NCI-H345 treated with DMSO at 0.1 percent for 48 hours (cell line): ENCODE results near the gene IPO11.

Experiments used
- DNase-seq: peaks from one replicate; lab custom pipeline; 2025; ENCODE audit not compliant: unreplicated experiment; lab: John Stamatoyannopoulos, UW

IPO11 gene

GRCh38 chr5:62412549-62413329, at the start of gene IPO11:
IPO11 (plus strand) TSS chr5:62412763; CDS start chr5:62437280, 24,517 bp downstream.
- peak; percentile 98 for DNase-seq

DNA sequence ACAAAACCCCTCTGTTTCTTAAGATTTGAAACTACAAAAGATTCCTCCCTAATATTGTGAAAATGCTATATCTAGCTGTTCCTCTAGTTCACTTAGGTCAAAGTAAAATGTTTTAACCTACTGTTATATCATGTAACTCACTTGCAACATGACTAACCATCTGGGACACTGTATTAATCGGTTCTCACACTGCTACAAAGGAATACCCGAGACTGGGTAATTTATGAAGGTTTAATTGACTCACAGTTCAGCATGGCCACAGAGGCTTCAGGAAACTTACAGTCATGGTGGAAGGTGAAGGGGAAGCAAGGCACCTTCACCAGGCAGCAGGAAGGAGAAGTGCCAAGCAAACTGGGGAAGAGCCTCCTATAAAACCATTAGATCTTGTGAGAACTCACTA, 43.5 kb upstream of the IPO11 start:
- no peak for DNase-seq

GRCh38 chr5:62371409-62371808, 41.2 kb upstream of the IPO11 start:
- DNase-seq, result no peak

DNA sequence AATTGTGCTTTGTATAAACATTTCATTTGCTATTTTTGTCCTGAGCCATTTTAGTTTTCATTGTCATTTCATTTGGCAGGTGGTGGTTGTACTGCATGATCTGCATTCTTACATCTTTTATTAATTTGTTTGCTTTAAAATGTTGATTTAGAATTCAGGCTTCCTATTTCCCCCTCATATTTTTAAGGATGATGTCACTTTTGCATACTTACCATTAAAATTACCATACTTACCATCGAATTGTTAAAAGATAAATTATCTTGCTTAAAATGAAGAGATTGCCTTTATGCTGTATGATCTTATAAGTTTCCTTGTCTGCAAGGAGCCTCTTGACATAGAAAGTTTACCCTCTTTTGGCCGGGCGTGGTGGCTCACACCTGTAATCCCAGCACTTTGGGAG, 40.0 kb upstream of the IPO11 start:
- DNase-seq, result no peak

DNA sequence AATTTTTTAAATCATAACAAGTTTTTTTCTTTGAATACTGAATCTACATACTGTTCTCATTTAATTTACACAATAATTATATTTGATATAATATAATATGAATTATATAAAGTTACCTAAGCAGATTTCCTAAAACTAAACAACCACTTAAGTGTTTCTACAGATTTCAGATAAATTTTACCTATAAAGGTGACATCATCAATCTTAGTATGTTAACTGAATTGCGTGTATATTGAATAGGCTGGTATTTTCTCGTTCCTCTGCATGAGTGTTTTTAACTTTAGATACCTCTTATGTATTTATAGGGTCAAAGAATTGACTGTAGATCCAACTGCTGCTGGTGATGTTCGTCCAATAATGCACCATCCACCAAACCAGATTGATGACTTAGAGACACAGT, 39.2 kb upstream of the IPO11 start:
- no peak for DNase-seq

DNA sequence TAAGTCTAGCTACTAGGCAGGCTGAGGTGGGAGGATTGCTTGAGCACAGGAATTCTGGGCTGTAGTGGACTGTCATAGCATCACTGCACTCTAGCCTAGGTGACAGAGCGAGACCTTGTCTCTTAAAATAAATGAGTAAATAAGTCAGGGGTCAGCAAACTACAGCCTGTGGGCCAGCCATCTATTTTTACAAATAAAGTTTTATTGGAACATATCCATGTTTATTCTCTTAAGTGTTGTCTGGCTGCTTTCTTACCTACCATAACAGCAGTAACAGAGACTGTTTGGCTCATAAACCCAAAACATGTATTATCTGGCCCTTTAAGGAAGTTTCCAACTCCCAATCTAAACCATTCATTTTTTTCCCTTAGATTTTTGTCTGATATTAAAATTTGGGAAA, 38.5 kb upstream of the IPO11 start:
- DNase-seq, result no peak

- no peak for DNase-seq
Observed at GRCh38 chr5:62375627-62376026, 36.9 kb upstream of the IPO11 start.

DNA sequence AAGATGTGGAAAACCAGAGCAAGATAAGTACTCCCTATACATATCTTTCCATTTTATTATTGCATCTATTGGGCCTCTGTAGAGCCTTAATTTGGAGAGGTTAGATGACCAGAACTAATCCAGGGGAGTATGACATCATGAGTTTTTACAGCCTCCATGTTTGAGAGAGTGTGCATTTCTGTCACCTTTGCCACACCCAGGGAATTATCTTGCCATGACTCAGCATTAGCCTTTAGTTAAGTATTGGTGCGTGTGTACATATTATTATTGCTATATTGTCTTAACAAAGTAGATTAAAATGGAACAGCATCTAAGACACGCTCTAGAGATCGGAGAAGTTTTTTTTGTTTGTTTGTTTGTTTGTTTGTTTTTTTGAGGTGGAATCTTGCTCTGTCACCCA, 36.5 kb upstream of the IPO11 start:
- no peak for DNase-seq

DNA sequence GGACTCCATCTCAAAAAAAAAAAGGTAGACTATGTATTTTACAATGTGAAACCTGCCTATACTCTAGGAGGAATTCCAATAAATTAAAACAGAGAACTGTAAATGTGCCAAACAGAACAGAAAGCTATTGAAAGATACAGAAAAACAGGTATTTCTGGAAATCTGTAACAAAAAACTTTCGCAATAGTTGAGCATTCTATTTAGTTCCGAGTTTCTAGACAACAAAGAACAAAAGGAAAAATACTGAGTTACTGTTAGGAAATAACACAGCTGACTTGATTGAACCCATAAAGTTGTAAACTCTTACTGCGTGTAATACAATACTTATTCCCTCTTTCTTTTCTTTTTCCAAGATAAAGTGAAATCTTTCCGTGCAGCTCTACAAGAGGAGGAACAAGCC, 27.4 kb upstream of the IPO11 start:
- DNase-seq, result no peak

- no peak for DNase-seq
Observed at GRCh38 chr5:62385816-62386400, 26.7 kb upstream of the IPO11 start.

- no peak for DNase-seq
Observed at GRCh38 chr5:62386824-62387223, 25.7 kb upstream of the IPO11 start.

DNA sequence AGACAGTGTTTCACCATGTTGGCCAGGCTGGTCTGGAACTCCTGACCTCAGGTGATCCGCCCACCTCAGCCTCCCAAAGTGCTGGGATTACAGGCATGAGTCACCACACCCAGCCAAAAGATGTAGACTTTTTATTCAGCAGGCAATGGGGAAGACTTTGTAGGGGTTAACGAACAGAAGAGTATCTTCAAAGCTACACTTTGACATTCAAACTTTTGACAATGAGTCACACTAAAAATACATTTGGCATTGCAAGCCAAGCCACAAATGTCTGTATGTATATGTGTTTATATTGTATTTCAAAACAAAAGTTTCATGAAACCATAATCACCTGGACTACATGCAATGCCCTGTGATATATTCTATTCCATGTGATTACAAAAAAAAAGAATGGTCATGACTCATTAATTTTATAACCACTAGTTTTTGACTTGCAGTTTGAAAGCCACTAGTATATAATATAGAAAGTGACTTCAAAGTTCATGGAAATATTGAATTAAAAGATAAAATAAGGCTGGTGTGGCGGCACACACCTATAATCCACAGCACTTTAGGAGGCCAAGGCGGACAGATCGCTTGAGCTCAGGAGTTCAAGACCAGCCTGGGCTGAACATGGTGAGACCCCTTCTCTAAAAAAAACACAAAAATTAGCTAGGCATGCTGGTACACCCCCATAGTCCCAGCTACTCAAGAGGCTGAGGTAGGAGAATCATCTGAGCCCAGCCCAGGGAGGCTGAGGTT, 17.2 kb upstream of the IPO11 start:
- DNase-seq, result no peak

- peak; percentile 86 for DNase-seq
Observed at GRCh38 chr5:62403411-62404250, 8.9 kb upstream of the IPO11 start, which contains the start of gene DIMT1. DIMT1 (minus strand) TSS chr5:62403905; CDS start chr5:62403772, 133 bp downstream.

DNA sequence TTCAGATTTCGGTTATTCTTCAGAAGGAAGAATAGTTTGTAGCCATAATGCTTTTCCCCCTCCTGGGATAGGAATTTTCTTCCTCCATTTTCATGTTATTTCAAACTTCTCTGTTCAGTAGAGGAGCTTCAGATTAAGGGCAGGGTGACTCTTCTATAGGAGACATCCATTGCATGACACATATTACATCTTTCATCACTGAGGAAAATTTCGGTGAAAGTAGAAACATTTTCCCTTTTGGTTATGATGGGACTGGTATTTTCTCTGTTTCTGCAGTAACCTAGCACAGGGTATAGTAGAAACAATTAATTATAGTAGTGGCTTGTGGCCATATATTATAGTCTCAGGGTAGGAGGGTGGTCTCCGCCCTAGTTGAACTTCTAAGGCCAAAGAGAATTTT, 1.1 kb downstream of the IPO11 start:
- no peak for DNase-seq

DNA sequence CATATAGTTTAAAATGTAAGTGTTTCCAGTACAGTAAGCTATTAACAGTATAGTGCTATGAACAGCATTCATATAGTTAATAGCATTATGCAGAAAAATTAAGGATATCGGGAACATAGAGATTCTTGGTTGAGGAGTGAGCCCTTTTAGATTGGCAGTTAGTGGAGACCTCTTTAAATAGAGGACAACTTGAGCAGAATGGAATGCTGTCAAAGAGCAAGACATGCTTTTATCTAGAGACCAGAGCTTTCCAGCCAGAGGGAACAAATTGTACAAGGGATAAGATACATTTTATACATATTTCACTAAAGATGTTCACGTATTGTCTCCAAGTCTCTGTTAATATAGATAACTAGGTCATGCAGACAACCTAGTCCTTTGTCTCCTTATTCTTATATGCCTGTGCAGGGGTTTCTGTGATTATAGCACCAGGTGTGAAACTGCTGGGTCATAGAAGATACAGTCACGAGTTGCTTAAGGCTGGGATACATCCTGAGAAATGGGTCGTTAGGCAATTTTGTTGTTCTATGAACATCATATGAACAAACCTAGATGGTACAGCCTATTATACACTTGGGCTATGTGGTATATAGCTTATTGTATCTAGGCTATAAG, 6.0 kb downstream of the IPO11 start:
- no peak for DNase-seq

- no peak for DNase-seq
Observed at GRCh38 chr5:62419609-62420008, 7.0 kb downstream of the IPO11 start.

- DNase-seq, result no peak
Observed at GRCh38 chr5:62421414-62421813, 8.9 kb downstream of the IPO11 start.

GRCh38 chr5:62424763-62425162, 12.2 kb downstream of the IPO11 start:
- DNase-seq, result no peak

DNA sequence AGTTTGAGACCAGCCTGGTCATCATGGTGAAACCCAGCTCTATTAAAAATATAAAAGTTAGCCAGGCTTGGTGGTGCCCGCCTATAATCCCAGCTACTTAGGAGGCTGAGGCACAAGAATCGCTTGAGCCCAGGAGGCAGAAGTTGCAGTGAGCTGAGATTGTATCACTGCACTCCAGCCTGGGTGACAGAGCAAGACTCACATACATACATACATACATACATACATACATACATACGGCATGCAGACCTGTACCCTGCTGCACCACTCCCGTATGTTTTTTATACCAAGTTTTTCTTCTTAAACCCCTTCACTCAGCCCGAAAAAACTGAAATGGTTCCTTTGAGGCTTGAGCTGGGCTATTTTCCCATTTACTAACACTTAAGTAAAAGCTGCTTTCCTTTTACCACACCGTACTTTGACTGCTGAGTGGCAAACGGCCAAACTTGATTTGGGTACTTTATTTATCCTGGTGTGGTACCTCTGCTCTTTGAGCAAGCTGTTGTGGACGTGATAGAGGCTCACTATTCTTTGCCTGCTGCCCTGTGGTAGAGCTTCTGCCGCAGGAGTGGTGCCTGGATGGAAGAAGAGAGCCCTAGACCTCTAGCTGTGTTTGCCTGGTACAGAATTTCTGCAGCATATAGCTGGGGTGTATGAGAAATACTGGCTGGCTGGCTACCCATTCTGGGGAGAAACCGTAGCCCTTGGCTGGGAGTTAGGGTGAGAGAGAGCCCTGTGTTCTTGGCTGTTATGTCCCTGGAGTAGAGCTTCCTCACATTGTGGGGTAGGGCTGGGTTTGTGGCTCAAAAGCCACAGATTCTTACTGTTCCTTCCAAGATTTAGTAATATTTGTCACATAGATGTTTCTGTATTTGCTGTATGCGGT, 19.4 kb downstream of the IPO11 start:
- no peak for DNase-seq

DNA sequence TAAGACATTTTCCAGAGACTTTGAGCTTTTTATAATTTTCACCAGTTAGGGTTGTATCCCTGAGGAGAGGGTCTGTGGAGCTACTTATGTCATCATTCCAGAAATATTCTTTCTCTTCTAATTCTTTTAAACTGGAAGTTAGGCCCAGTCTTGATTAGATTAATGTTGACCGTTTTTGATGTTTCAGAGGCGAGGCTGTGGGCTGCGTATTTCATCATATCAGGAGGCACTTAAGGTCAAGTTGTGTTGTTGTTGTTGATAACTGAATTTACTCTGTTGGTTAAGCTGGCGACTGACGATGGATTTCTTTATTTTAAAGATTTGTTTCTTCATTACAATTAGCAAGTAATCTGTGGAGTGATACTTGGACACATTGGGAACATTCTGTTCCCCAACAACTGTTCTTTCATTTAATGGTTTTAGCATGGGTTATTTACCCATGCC, 20.1 kb downstream of the IPO11 start:
- DNase-seq, result no peak
